NCI-H187 (cell line): ENCODE data around the gene BCL7C.
"Not testable (repeated sequence)": the region's sequence is repeated elsewhere in the genome, so short reads cannot be mapped to it uniquely, and the experiment has no call there.

Experiments used
- DNase-seq, 2 experiments: peaks; one replicate each; lab custom pipeline; 2025; lab: John Stamatoyannopoulos, UW

The BCL7C gene

GRCh38 chr16:30860729-30861128 lies 33.1 kb downstream of the BCL7C start:
- DNase-seq = not testable (repeated sequence)

GRCh38 chr16:30858829-30859423 lies 35.0 kb downstream of the BCL7C start:
- no peak for DNase-seq

- DNase-seq = no peak
Measured at GRCh38 chr16:30858111-30858495, 35.8 kb downstream of the BCL7C start.

- DNase-seq = no peak
Measured at GRCh38 chr16:30853758-30854157, 40.1 kb downstream of the BCL7C start.

GRCh38 chr16:30850246-30850645 lies 43.6 kb downstream of the BCL7C start:
- DNase-seq = no peak

GRCh38 chr16:30846649-30847402 lies 47.1 kb downstream of the BCL7C start:
- no peak for DNase-seq

- peak in 1 of 2 experiments; percentile 34 for DNase-seq
Measured at GRCh38 chr16:30844671-30845449, 49.0 kb downstream of the BCL7C start.

GRCh38 chr16:30844346-30844670 lies 49.6 kb downstream of the BCL7C start:
- DNase-seq = no peak

- DNase-seq = no peak
Measured at GRCh38 chr16:30843501-30843900, 50.4 kb downstream of the BCL7C start.

GRCh38 chr16:30842971-30843370 lies 50.9 kb downstream of the BCL7C start:
- DNase-seq = no peak

GRCh38 chr16:30841332-30841731 lies 52.5 kb downstream of the BCL7C start:
- DNase-seq = no peak

GRCh38 chr16:30840611-30841010 lies 53.3 kb downstream of the BCL7C start:
- DNase-seq = no peak

- no peak for DNase-seq
Measured at GRCh38 chr16:30839523-30840227, 54.2 kb downstream of the BCL7C start.

GRCh38 chr16:30838876-30839471 lies 54.9 kb downstream of the BCL7C start:
- no peak for DNase-seq

GRCh38 chr16:30837904-30838303 lies 56.0 kb downstream of the BCL7C start:
- DNase-seq = no peak
